Activated CD8-positive, alpha-beta memory T cell treated with anti-CD3 and anti-CD28 coated beads for 1 hour (primary cell): ENCODE data around the gene JAKMIP3.

ENCODE experiments used
- DNase-seq, 2 donors: peaks; one replicate each; pipeline ENCODE4 v3.0.0-alpha.2; 2020; ENCODE audit warnings: low read depth in 1 of 2; ENCODE audit errors: extremely low read depth in 1 of 2

Gene JAKMIP3

DNA sequence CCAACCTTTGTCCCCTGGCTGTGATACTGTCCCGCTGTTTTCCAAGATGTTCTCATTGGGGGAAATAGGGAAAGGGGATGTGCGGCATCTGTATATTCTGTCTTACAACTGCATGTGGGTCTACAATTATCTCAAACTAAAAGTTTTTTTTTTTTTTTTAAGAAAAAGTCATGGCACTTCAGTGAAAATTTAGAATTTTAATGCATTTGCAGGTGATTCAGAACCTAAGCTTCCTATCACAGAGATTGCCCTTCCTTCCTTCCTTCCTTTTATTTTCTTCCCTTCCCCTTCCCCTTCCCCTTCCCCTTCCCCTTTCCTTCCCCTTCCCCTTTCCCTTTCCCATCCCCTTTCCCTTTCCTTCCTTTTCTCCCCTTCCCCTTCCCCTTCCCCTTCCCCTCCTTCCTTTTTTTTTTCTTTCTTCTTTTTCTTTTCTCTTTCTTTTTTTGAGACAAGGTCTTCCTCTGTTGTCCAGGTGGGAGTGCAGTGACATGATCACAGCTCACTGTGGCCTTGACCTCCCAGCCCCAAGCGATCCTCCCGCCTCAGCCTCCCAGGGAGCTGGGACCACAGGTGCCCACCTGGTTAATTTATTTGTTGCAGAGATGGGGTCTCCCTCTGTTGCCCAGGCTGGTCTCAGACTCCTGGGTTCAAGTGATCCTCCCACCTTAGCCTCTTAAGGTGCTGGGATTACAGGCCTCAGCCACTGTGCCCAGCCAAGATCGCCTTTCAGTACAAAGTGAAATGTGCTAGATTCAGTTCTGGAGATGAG, 32.0 kb downstream of the JAKMIP3 start:
- DNase-seq, result no peak

DNA sequence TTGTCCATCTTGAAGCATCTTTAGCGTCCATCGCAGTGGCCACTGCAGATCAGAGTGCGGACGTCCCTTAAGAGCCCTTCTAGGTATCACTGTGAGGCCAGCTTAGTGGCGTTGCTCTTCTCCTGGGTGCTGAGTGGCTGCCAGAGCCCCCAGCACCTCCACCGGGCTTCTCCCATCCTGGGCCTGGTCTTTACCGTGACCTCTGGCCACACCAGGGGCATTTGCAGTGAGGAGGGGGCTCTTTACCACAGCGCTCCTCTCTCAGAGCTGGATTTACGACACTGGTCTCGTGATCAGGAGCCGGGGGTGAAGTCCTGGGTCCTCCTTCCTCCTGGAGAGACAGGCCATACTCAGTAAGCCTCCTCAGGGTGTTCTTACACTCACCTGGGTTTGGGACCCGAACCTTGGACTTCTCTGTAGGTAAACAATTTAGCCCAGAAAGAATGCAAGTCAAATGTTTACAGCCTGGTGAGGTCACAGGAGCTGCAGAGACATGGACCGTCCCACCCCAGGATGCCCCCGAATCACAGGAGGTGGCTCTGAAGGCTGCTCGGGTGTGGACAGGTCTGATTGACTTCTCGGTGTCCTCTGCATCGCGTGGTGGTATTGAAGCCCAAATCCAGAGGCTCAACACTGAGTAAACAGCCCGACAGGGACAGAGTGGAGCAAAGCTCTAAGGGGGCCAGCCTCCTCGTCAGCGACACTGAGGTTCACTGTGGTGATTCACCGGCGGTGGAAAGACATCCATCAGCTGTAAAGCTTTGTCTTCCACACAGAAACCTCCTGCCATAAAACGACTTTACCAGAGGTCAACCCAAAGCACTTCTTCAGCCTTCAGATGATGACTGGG, 33.0 kb downstream of the JAKMIP3 start:
- DNase-seq, result no peak

DNA sequence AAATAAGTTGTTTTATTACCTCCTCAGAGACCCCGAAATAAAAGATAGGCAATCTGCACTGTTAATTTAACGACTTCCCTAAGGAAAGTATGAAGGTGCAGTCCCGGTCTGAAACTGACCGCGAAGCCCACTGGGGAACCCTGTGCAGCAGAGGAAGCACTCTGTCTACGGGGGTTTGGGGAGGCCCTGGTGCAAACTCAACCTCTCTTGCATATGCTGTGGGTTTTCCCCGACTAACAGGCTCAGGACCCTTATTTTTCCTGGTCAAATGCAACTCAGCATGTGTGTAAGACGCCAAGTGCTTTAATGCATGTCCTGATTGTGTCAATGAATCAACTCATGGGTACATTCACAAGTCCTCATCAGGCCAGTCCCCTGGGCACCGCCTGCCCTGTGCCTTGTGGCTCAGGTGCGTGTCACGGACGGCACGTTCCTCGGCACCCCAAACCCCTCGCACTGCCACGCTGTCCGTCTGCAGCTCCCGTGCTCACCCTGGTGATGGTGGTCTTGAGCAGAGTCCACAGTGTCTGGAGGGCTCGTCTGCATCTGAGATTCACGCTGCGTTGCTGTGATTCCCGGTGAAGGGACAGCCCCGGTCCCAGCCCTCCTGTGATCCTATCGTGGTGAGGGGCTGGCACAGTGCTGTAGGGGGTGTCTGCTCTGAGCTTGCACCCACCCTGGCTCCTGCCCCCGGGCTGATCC, 33.8 kb downstream of the JAKMIP3 start:
- no peak for DNase-seq

DNA sequence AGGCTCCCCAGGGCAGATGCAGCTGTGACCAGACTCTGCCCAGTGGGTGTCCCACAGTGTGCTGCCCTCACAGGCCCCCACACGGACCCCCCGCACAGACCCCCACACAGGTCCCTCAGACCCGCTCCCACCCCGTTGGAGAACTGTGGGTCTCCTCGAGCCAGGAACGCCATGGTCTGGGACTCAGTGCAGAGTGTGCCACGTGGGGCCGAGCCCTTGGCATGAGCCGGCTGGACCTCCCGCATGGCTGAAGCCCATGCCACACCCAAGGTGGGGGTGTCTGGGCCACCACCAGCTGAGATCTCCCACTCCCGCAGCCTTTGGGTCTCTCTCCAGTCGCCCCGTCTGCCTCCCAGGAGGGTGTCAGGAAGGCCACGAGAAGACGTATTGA, 34.3 kb downstream of the JAKMIP3 start:
- no peak for DNase-seq

DNA sequence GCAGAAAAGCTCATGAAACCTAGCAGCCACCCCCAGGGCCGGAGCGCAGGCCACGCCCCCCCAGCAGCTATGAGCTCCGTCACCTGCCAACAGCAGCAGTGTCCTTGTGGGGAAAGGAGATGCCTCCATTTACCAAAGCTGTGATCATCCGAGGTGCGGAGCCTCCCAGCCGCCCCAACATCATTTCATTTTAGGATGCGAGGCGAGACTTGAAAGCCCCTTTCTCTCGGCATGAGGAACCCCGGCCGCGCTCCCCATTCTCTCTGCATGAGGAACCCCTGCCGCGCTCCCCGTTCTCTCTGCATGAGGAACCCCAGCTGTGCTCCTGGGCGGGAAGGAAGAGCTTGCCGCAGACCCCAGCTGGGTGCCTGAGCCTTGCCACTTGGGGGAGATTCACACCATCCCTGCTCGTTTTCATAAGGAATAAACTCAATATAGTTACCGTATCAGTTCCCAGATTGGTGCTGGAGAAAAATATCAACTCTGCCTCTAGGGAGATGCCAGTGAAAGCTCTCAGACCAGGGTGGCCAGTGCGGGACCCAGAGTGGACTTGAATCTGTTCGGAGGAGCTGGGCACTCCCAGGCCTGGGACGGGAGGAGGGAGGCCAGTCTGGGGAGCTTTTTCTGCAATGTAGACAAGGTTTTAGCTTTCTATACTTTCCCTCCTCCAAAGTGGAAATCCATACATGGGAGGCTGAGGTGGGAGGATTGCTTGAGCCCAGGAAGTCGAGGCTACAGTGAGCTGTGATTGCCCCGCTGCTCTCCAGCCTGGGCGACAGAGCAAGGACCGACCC, 35.0 kb downstream of the JAKMIP3 start:
- no peak for DNase-seq

DNA sequence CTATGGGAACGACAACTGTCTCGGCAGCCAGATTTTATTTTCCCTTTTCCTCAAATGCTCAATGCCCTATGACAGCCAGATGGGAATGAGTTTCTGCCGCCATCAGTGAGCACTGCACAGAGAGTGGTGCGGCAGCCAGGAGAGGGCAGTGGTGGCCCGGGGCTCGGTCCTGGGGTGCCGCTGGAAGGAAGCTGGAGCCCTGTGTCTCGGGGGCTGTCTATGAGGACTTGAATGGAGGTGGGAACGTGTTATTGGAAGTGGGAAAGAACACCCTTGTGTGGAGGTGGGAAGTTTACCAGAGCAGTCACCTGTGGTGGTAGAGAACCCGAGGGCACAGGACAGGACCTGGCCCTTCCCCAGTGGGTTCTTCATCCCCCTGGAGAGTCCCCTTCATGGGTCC, 35.8 kb downstream of the JAKMIP3 start:
- no peak for DNase-seq

DNA sequence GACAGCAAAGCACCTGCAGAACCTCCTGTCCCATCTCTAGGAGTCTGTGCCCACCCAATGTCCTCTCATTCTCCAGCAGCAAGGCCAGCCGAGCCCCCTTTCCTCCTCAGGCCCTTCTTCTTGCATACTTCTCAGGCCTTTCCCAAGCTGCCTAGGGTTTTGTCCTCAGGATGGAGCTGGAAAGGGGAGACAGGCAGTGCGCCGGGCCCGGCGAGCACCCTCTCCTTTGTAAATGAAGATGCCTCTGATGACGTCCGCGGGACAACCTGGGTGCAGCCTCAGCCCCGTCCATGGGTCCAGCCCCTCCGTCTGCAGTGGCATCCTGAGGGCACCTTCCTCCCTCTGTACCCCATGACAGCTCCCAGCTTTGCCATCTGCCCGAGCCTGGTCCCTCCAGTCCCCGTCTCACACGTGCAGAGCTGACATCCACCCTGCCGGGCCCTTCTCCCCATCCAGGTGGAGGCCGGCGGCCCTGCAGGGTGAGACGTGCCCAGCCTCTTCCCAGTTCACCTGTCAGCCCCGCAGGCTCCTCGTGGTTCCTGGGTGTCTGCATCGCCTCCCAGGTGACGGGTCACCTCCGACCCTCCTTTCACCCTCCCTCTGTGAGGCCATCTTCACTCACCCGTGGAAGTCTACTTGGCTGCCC, 36.4 kb downstream of the JAKMIP3 start:
- DNase-seq, result no peak

DNA sequence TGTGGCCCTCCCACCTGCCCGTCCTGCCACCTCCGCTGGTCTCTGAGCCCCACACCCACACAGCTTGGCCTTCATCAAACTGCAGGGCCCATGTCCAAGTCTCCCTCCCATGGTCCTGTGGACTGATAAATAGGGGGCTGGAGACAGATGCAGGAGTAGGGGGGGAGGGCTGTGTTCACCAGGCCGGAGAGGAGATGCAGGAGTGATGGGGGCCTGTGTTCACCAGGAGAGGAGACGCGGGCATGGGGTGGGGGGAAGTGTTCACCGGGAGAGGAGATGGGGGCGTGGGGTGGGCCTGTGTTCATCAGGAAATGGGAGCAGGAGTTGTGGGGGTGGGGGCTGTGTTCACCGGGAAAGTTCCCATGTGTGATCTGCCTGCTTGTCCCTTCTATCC, 37.0 kb downstream of the JAKMIP3 start:
- no peak for DNase-seq

DNA sequence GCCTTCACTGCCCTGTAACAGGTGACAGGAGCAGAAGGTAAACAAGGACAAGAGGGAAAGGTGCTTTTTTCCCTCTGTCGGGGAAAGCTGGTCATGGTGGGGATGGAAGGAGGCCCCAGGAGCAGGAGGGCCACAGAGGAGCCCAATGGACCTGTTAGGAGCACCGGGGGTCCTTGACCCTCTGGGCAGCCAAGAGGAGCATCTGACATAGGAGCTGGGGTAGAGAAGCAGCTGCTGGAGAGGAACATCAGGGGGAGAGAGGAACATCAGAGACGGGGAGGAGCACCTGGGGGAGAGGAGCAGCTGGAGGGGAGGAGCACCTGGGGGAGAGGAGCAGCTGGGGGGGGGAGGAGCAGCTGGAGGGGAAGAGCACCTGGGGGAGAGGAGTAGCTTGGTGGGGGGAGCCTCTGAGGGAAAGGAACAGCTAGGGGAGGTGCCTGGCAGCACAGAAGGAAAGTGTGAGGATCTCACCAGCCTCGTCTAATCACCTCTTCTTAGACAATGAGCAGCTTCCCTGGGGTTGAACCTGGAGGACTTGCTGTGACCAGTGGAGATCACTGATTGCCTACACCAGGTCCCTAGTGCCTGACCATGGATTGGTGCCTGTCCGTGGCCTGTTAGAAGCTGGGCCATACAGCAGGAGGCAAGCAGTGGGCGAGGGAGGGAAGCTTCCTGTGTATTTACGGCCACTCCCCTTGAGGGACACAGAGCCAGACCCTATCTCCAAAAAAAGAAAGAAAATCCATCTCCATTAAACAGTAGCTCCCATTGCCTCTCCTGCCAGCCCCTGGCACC, 37.6 kb downstream of the JAKMIP3 start:
- no peak for DNase-seq

DNA sequence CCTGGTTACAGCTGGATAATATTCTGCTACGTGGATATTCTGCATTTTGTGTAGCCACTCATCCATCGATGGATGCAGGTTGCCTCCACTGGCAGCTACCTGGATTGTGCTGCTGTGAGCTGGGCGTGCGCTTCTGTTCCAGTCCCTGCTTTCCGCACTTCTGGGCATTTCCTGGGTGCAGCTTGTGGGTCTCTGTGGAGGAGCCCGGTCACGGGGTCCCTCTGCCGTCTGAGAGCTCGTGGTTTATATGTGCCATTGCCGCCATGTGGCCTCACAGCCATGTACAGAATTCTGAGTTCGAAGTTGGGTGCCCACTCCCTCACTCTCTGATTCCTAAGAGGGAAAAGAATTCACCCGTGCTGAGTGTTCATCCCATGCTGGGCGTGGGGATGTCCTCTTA, 38.3 kb downstream of the JAKMIP3 start:
- DNase-seq, result no peak

DNA sequence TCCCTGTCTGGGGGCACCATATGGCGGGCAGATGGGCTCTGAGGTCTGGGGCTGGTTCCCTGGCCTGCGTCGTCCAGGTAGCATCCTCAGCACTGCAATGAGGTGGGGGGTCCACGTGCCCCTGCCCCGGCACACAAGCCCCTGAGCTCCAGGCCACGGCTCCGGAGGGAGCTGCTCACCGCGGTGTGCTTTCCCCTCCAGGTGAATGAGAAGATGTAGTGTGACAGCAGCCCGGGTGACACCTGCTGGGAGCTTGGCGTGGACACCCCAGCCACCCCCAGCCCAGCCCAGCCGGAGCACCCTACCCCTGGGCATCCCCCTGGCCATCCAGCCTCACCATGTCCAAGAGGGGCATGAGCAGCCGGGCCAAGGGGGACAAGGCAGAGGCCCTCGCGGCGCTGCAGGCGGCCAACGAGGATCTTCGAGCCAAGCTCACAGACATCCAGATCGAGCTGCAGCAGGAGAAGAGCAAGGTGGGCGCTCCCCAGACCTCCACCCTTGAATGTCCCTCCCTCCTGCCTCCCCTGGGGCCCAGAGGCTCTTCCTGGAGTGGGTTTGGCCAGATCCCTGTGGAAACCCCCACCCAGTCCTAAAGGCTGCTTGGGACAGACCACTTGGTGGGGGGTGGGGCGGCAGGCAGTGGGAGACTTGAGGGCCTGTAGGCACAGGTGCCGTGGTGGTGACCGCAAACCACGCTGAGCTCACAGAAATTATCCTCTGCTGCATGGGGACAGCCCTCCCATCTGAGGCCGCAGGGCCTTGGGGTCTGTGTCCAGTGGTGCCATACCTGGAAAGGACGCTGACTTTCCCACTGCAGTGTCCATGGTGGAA, 38.9 kb downstream of the JAKMIP3 start:
- no peak for DNase-seq

DNA sequence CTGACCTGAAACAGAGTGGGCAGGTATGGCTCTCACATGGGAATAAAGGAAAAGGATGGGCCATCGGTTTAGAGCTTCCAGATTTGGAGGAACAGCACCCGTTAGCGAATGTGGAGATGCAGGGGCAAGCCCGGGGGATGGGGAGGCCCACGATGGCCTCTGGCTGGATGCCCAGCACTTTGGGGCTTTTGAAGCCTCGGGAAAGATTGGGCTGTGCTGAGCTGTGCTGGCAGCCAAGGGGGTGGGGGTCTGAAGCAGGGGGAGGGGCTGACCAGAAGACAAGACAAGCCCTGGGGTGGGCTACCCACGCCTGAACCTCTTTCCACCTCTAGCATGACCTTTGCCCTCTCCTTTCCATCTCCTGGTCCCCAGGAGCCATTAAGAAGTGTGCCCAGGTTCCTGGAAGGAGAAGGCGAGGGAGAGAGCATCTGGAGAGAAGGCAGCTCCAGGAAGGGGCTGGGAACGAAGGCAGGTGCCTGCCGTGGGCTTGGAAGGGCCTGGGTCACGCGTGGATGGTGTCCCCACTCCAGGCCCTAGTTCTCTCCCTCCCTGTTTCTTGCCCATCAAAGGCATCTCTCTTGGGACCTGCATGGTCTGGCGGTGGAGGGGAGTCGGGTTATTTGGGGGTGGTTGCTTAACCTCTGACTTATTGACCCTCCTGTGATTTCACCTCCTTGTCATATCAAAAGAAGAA, 39.7 kb downstream of the JAKMIP3 start:
- no peak for DNase-seq

DNA sequence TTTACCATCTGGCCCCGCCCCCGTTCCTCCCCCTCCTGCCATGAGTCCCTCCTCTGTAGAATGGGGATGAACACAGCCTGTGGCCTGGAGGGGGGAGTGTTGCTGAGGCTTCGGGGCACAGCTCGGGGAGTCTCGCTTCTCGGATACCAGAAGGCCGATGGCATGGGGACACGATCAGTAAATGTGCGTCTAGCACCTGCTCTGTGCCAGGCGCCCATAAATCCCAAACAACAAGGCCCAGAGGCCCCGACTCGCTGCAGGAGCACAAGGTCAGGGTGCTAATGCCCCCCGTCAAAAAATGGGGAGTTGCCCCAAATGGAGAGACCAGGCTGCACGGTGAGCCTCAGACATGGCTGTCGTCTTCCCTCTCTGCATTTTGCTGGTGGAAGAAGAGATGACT, 40.7 kb downstream of the JAKMIP3 start:
- no peak for DNase-seq

DNA sequence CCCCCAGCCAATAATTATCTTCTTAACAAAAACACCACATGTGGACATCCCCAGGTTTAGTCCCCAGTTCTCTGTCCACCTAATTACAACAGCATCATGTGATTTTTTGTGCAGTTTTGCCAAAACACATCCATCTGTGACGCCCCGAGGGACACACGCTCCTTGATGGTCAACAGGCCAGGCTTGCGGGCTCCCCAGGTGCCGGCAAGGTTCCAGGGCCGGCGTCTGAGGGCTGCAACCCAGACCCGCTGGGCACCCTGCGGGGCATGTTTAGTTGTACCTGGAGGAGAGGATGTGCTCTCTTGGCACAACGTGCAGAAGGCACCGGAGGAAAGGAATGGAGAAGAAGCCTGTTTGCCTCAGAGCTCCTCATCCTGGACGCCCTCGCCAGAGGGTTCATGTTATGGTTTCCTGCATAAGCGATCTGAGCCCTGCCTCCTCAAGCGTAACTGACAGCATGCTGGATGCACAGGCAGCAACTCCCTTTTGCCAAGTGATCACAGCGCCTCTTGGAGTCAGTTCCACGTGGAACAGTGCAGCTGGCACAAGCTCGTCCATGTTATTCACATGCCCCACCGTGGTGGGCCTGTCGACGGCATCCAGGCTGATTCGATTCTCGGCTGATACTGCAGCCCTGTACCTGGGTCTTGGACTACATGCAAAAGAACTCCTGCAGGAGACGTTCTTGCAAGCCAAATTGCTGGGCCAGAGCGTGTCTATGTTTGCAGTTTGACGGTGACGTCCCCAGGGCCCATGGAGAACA, 41.6 kb downstream of the JAKMIP3 start:
- no peak for DNase-seq

DNA sequence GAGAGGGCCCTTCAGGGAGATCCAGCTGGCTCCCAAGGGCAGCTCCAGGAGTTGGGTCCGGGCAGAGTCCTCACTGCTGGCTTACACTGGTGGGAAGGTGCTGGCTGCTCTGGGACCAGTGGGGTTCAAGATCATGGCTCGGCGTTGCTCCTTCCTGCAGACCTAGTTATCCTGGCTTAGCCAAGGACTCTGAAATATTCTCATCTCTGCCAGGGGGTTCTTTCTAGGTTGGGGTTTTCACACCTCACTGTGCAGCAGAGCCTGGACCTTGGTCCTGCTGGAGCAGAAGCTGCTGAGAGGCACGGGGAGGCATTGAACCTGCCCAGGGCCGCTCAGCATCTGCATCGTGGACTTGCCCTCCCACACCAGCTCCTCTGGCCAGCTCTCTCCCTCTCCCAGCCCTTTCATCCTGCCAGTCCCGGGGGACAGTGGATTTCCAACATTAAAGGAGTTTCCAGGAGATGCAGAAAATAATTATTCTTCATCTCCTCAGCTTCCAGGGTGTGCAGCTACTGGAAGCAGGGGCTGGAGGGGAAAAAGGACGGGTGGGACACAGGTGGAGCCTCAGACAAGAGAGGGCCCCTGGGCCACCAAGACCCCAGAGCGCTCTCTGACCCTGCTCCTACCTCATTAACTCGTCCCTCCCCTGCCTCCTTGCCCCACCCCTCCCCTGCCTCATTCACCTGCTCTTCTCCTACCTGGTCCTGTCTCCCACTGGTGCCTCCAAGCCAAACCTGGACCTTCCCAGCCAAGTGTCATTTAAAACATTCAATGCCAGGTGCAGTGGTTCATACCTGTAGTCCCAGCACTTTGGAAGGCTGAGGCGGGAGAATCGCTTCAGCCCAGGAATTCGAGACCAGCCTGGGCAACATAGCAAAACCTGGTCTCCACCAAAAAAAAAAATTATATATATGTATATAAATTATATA, 42.5 kb downstream of the JAKMIP3 start:
- no peak for DNase-seq

DNA sequence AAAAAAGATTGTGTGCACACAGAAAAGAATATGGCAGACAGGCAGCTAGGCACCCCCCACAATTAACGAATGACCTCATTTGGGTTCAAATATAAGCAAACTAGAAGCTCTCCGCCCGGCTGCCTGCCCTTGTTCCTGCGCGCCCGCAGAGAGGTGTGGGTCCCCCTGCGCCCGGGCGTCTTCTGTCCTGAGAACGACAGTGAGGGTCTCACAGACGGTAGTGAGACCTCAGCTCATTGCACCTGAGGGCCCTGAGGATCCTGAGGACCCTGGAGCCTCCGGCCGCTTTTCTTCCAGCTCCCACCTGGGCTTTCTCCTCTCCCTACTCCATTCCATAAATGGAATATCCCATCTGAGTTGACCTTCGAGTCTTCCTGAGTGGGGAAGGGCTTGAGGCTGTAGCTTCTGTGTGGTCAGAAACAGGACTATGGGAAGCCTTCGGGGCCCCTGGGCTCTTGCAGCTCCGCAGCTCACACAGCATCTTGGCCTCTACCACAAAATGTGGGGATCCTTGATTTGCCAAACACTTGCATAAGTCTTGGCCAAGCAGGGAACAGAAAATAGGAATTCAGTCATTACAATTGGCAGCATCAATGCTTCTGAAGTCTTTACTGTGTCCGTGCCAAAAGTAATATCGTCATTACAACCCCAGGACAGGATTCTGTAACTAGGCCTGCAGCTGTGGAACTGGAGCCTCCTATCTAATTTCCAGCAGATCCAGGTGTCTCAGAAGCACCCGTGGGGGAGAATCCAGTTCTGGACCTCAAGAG, 43.8 kb downstream of the JAKMIP3 start:
- no peak for DNase-seq
